ENCODE results near the gene ZNF451.

- TF ChIP-seq, protein P1, sequence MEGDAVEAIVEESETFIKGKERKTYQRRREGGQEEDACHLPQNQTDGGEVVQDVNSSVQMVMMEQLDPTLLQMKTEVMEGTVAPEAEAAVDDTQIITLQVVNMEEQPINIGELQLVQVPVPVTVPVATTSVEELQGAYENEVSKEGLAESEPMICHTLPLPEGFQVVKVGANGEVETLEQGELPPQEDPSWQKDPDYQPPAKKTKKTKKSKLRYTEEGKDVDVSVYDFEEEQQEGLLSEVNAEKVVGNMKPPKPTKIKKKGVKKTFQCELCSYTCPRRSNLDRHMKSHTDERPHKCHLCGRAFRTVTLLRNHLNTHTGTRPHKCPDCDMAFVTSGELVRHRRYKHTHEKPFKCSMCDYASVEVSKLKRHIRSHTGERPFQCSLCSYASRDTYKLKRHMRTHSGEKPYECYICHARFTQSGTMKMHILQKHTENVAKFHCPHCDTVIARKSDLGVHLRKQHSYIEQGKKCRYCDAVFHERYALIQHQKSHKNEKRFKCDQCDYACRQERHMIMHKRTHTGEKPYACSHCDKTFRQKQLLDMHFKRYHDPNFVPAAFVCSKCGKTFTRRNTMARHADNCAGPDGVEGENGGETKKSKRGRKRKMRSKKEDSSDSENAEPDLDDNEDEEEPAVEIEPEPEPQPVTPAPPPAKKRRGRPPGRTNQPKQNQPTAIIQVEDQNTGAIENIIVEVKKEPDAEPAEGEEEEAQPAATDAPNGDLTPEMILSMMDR (IDR thresholded peaks at IDR 0.05), result no peak
- no peak for TF ChIP-seq POLR2A (IDR thresholded peaks at IDR 0.05)
These were observed 37.8 kb downstream of the ZNF451 start for GRCh38 chr6:57127763-57128162.
